Neural progenitor cell (in vitro differentiated cells): Measurements from ENCODE around the gene TEK. TPM values are rescaled to one million over a fixed set of nuclear protein-coding genes. Genes with fewer than 3 reads are reported as not detected.

Source experiments
- DNase-seq: peaks from one replicate; pipeline ENCODE4 v3.0.0-alpha.2; 2016; ENCODE audit warnings: low spot score
- H2AFZ ChIP-seq: fragments of 200-600 bp; sonication (generic); replicated peaks from 2 replicates; pipeline ENCODE4 v1.6.1; 2016; ENCODE audit warnings: antibody characterized with exemption
- H3F3A ChIP-seq: fragments of 200-600 bp; sonication (generic); 2 replicates; pipeline ENCODE4 v1.6.1; 2016; ENCODE audit warnings: antibody characterized with exemption, low read depth
- H3K27ac ChIP-seq: fragments of 200-600 bp; sonication (generic); 2 replicates; pipeline ENCODE4 v1.5.1; 2016; ENCODE audit warnings: mild to moderate bottlenecking
- H3K27me3 ChIP-seq: fragments of 200-600 bp; sonication (generic); 2 replicates; pipeline ENCODE4 v1.6.1; 2016; ENCODE audit warnings: mild to moderate bottlenecking, moderate library complexity
- H3K36me3 ChIP-seq: fragments of 200-600 bp; sonication (generic); 2 replicates; pipeline ENCODE4 v1.5.1; 2016
- H3K4me1 ChIP-seq: fragments of 200-600 bp; sonication (generic); 2 replicates; pipeline ENCODE4 v1.6.1; 2016; ENCODE audit warnings: mixed run types
- H3K4me2 ChIP-seq: fragments of 200-600 bp; sonication (generic); 2 replicates; pipeline ENCODE4 v1.6.1; 2016
- H3K4me3 ChIP-seq: fragments of 200-600 bp; sonication (generic); 2 replicates; pipeline ENCODE4 v1.5.1; 2016
- H3K79me2 ChIP-seq: fragments of 200-600 bp; sonication (generic); 2 replicates; pipeline ENCODE4 v1.6.1; 2016; ENCODE audit warnings: low read depth
- H3K9ac ChIP-seq: fragments of 200-600 bp; sonication (generic); 2 replicates; pipeline ENCODE4 v1.6.1; 2016
- H3K9me3 ChIP-seq: fragments of 200-600 bp; sonication (generic); 2 replicates; pipeline ENCODE4 v1.5.1; 2016; ENCODE audit warnings: low read depth
- H4K20me1 ChIP-seq: fragments of 200-600 bp; sonication (generic); 2 replicates; pipeline ENCODE4 v1.6.1; 2016; ENCODE audit warnings: low read depth
- H3K27ac Mint-ChIP-seq: 3 replicates; pipeline ENCODE4 v1.8.0; 2021; ENCODE audit warnings: mixed read lengths
- H3K27me3 Mint-ChIP-seq: 2 replicates; pipeline ENCODE4 v1.8.0; 2022; ENCODE audit warnings: low read depth, mild to moderate bottlenecking, inconsistent platforms, moderate library complexity, mixed read lengths; ENCODE audit not compliant: insufficient read depth
- H3K36me3 Mint-ChIP-seq: 3 replicates; pipeline ENCODE4 v1.8.0; 2021; ENCODE audit warnings: mixed read lengths
- H3K4me1 Mint-ChIP-seq: 3 replicates; pipeline ENCODE4 v1.8.0; 2021; ENCODE audit warnings: mixed read lengths
- H3K4me3 Mint-ChIP-seq: 3 replicates; pipeline ENCODE4 v1.8.0; 2021; ENCODE audit warnings: mild to moderate bottlenecking, moderate library complexity, mixed read lengths
- H3K9me3 Mint-ChIP-seq: 3 replicates; pipeline ENCODE4 v1.8.0; 2020; ENCODE audit warnings: mixed read lengths
- EZH2 ChIP-seq: fragments of 200-600 bp; sonication (generic); IDR thresholded peaks from 2 replicates; pipeline ENCODE4 v1.6.1; 2017; ENCODE audit warnings: antibody characterized with exemption, mild to moderate bottlenecking, moderate library complexity
- EZH2phosphoT487 ChIP-seq: fragments of 200-600 bp; sonication (generic); IDR thresholded peaks from 2 replicates; pipeline ENCODE4 v1.6.1; 2017; ENCODE audit warnings: antibody characterized with exemption
- total RNA-seq: library from RNA; depleted of rRNA; stranded (reverse); fragments of >200 nt; gene quantifications from 2 replicates; pipeline ENCODE4 v1.2.3, GENCODE V29; 2015; ENCODE audit warnings: low replicate concordance
- TF ChIP-seq, protein P1 (sequence below): fragments of 200-600 bp; sonication (generic); IDR thresholded peaks from 2 replicates; pipeline ENCODE4 v1.5.1; 2017; ENCODE audit warnings: antibody characterized with exemption, mild to moderate bottlenecking

Gene TEK
- 12.3 and 14.6 TPM in 2 replicates for total RNA-seq

DNA sequence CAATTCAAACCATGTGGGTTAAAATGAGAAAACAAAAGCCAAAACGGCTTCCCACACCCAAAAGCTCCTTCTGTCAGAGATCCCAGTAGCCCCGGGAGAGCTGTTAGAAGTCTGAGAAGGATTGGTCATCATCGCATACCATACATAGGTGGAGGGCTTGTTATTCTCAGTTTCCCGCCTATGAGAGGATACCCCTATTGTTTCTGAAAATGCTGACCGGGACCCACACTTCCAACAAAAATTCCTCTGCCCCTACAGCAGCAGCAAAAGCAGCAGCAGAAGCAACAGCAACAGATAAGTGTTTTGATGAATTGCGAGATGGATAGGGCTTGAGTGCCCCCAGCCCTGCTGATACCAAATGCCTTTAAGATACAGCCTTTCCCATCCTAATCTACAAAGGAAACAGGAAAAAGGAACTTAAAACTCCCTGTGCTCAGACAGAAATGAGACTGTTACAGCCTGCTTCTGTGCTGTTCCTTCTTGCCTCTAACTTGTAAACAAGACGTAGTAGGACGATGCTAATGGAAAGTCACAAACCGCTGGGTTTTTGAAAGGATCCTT, at the start of gene TEK:
TEK (plus strand) TSS at position 245 of the 561 bp plus-strand sequence. CDS start 366 bp downstream, outside the sequence.
- no peaks in the 10 kb centered on the region for H3K27me3 Mint-ChIP-seq
- H3K9ac ChIP-seq, result no peak within 1 kb of the TSS
- peak within 1 kb of the TSS; percentile 36 for H3K4me3 ChIP-seq
- peak within 1 kb of the TSS; percentile 69 for H3K4me3 Mint-ChIP-seq
- no peaks in the 10 kb centered on the region for H3K36me3 ChIP-seq
- no peaks in the 10 kb centered on the region for H3F3A ChIP-seq
- H3K4me1 ChIP-seq, result peaks cover 13% of the 10 kb centered on the region
- no peaks in the 10 kb centered on the region for H3K36me3 Mint-ChIP-seq
- H3K27ac Mint-ChIP-seq, result no peak within 1 kb of the TSS
- DNase-seq, result peak; percentile 35
- H3K4me1 Mint-ChIP-seq, result peaks cover 6% of the 10 kb centered on the region
- no peak within 1 kb of the TSS for H3K27ac ChIP-seq
- H3K27me3 ChIP-seq, result no peaks in the 10 kb centered on the region
- peak within 1 kb of the TSS; percentile 59 for H3K4me2 ChIP-seq
- H3K9me3 Mint-ChIP-seq, result no peaks in the 10 kb centered on the region
- no peaks in the 10 kb centered on the region for H4K20me1 ChIP-seq
- H2AFZ ChIP-seq, result peak within 1 kb of the TSS; percentile 97
- no peaks in the 10 kb centered on the region for H3K9me3 ChIP-seq
- peaks cover 4% of the 10 kb centered on the region for H3K79me2 ChIP-seq
- TF ChIP-seq, protein P1, sequence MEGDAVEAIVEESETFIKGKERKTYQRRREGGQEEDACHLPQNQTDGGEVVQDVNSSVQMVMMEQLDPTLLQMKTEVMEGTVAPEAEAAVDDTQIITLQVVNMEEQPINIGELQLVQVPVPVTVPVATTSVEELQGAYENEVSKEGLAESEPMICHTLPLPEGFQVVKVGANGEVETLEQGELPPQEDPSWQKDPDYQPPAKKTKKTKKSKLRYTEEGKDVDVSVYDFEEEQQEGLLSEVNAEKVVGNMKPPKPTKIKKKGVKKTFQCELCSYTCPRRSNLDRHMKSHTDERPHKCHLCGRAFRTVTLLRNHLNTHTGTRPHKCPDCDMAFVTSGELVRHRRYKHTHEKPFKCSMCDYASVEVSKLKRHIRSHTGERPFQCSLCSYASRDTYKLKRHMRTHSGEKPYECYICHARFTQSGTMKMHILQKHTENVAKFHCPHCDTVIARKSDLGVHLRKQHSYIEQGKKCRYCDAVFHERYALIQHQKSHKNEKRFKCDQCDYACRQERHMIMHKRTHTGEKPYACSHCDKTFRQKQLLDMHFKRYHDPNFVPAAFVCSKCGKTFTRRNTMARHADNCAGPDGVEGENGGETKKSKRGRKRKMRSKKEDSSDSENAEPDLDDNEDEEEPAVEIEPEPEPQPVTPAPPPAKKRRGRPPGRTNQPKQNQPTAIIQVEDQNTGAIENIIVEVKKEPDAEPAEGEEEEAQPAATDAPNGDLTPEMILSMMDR, result no peak
- TF ChIP-seq EZH2 (no peak), EZH2phosphoT487 (no peak)

DNA sequence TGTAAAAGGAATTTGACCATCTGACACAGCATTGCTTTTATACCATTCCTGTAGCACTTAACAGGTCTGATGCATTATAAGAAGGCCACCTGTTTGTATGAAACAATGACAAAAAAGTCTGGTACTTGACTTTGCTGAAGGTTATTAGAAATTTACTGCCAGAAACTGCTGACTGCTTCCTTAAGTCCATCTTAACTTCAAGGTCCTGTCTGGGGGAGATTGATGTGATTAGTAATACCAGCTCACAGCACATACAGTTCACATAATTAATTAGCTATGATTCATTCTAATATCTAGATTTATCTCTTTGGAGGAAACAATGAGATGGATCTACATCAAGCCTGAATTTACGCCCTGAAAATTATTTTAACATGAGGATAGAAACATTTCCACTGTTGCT, 49.6 kb upstream of the TEK start:
- no peak overlapping the region for H3K27ac ChIP-seq
- H3K9me3 Mint-ChIP-seq, result no peaks in the 10 kb centered on the region
- no peaks in the 10 kb centered on the region for H3K9me3 ChIP-seq
- peaks cover 10% of the 10 kb centered on the region for H3K36me3 Mint-ChIP-seq
- H3K27ac Mint-ChIP-seq, result no peak overlapping the region
- no peak overlapping the region for H3K4me2 ChIP-seq
- H2AFZ ChIP-seq, result no peak overlapping the region
- no peak overlapping the region for H3K4me3 Mint-ChIP-seq
- H4K20me1 ChIP-seq, result no peaks in the 10 kb centered on the region
- TF ChIP-seq EZH2 (no peak), EZH2phosphoT487 (no peak)
- TF ChIP-seq, protein P1, result no peak
- H3K4me3 ChIP-seq, result no peak overlapping the region
- H3K4me1 Mint-ChIP-seq, result no peaks in the 10 kb centered on the region
- H3K79me2 ChIP-seq, result no peaks in the 10 kb centered on the region
- no peaks in the 10 kb centered on the region for H3K27me3 Mint-ChIP-seq
- no peaks in the 10 kb centered on the region for H3F3A ChIP-seq
- peaks cover 10% of the 10 kb centered on the region for H3K36me3 ChIP-seq
- H3K4me1 ChIP-seq, result no peaks in the 10 kb centered on the region
- no peak overlapping the region for H3K9ac ChIP-seq
- no peaks in the 10 kb centered on the region for H3K27me3 ChIP-seq
- no peak for DNase-seq

DNA sequence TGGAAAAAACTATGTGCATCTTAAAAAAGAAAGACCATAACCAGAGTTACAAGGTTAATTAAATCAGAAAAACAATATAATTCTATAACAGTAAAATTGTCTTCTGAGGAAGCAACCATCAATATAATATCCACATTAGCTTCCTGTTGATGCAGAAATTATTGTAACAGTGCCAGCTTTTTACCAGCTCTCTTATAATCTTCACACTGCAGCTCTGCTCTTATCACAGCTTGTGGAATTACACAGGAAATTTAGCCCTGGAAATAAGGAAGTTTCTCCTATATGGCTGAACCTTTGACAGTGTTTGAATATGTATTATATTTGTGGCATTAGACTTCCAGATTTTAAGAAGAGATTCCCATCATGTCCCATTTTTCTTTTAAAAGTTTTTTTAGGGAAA, 49.1 kb upstream of the TEK start:
- Histone ChIP-seq H3K36me3 (peaks cover 10% of the 10 kb centered on the region), H3K4me2 (no peak overlapping the region), H3K4me3 (no peak overlapping the region), H3K27me3 (no peaks in the 10 kb centered on the region), H3K9me3 (no peaks in the 10 kb centered on the region), H3K9ac (no peak overlapping the region), H2AFZ (no peak overlapping the region), H3K79me2 (no peaks in the 10 kb centered on the region), H3K4me1 (no peaks in the 10 kb centered on the region), H4K20me1 (no peaks in the 10 kb centered on the region), H3K27ac (no peak overlapping the region), H3F3A (no peaks in the 10 kb centered on the region)
- Mint-ChIP-seq H3K4me3 (no peak overlapping the region), H3K27ac (no peak overlapping the region), H3K4me1 (no peaks in the 10 kb centered on the region), H3K27me3 (no peaks in the 10 kb centered on the region), H3K36me3 (peaks cover 10% of the 10 kb centered on the region), H3K9me3 (no peaks in the 10 kb centered on the region)
- DNase-seq, result no peak
- TF ChIP-seq, protein P1, result no peak
- TF ChIP-seq EZH2phosphoT487 (no peak), EZH2 (no peak)
